Measurements from ENCODE around the gene USP25. TPM values are rescaled to one million over a fixed set of nuclear protein-coding genes. Genes with fewer than 3 reads are reported as not detected.

USP25 gene
- polyA plus RNA-seq, 1 experiment = 11.1 TPM

GRCh38 chr21:15826908-15827601 is 97.3 kb downstream of the USP25 start:
- Histone ChIP-seq H3K36me3 (ENCODE audit: control insufficient read depth, insufficient read depth, low read length) (no peaks in the 10 kb centered on the region), H3K4me3 (ENCODE audit: low read depth, low read length) (no peak overlapping the region), H3K27me3 (ENCODE audit: control insufficient read depth, insufficient read depth, low read length) (no peaks in the 10 kb centered on the region)
- ChIA-PET POLR2A (no interaction called here), CTCF (interaction anchor here (0.7 to 1.2 kb wide), 2 partner anchors 14 to 33 kb away, joined by 3 to 6 read pairs; no protein-coding TSS in a partner anchor)
- no peak for TF ChIP-seq CTCF (IDR thresholded peaks at IDR 0.05; ENCODE audit: insufficient read depth, low read depth, low read length)
- DNase-seq (ENCODE audit: low read depth) = no peak

- ChIA-PET CTCF (no interaction called here), POLR2A (no interaction called here)
- no peaks in the 10 kb centered on the region for H3K27me3 ChIP-seq (ENCODE audit: control insufficient read depth, insufficient read depth, low read length)
- no peak for TF ChIP-seq CTCF (IDR thresholded peaks at IDR 0.05; ENCODE audit: insufficient read depth, low read depth, low read length)
- no peak for DNase-seq (ENCODE audit: low read depth)
- H3K4me3 ChIP-seq (ENCODE audit: low read depth, low read length) = no peak overlapping the region
- H3K36me3 ChIP-seq (ENCODE audit: control insufficient read depth, insufficient read depth, low read length) = no peaks in the 10 kb centered on the region
These were observed 101.7 kb downstream of the USP25 start for GRCh38 chr21:15831497-15831896.

GRCh38 chr21:15837645-15838044 is 107.9 kb downstream of the USP25 start:
- ChIA-PET CTCF (interaction anchor here (1.0 kb wide), 1 partner anchor 12 kb away, joined by 3 read pairs; no protein-coding TSS in a partner anchor), POLR2A (interaction anchor here (0.6 kb wide), 1 partner anchor 720 kb away, joined by 6 read pairs; no protein-coding TSS in a partner anchor)
- Histone ChIP-seq H3K36me3 (ENCODE audit: control insufficient read depth, insufficient read depth, low read length) (no peaks in the 10 kb centered on the region), H3K27me3 (ENCODE audit: control insufficient read depth, insufficient read depth, low read length) (no peaks in the 10 kb centered on the region), H3K4me3 (ENCODE audit: low read depth, low read length) (no peak overlapping the region)
- no peak for DNase-seq (ENCODE audit: low read depth)
- no peak for TF ChIP-seq CTCF (IDR thresholded peaks at IDR 0.05; ENCODE audit: insufficient read depth, low read depth, low read length)

- DNase-seq (ENCODE audit: low read depth) = no peak
- ChIA-PET CTCF (no interaction called here), POLR2A (no interaction called here)
- H3K4me3 ChIP-seq (ENCODE audit: low read depth, low read length) = no peak overlapping the region
- H3K36me3 ChIP-seq (ENCODE audit: control insufficient read depth, insufficient read depth, low read length) = no peaks in the 10 kb centered on the region
- H3K27me3 ChIP-seq (ENCODE audit: control insufficient read depth, insufficient read depth, low read length) = no peaks in the 10 kb centered on the region
- no peak for TF ChIP-seq CTCF (IDR thresholded peaks at IDR 0.05; ENCODE audit: insufficient read depth, low read depth, low read length)
These were observed 109.2 kb downstream of the USP25 start for GRCh38 chr21:15839026-15839425.

GRCh38 chr21:15839601-15840000 is 109.8 kb downstream of the USP25 start:
- no peaks in the 10 kb centered on the region for H3K27me3 ChIP-seq (ENCODE audit: control insufficient read depth, insufficient read depth, low read length)
- H3K36me3 ChIP-seq (ENCODE audit: control insufficient read depth, insufficient read depth, low read length) = no peaks in the 10 kb centered on the region
- no peak for TF ChIP-seq CTCF (IDR thresholded peaks at IDR 0.05; ENCODE audit: insufficient read depth, low read depth, low read length)
- no peak for DNase-seq (ENCODE audit: low read depth)
- CTCF ChIA-PET = no interaction called here
- POLR2A ChIA-PET = no interaction called here
- no peak overlapping the region for H3K4me3 ChIP-seq (ENCODE audit: low read depth, low read length)

Data from BJ (cell line).